ENCODE results near the gene INSIG1. TPM values are rescaled to one million over a fixed set of nuclear protein-coding genes. Genes with fewer than 3 reads are reported as not detected.

Gene INSIG1
- total and polyA plus RNA-seq, 2 donors (not counting 3 experiments of a cell fraction or from before 2014, with no cell fraction given): 79.3 to 102 TPM

- Histone ChIP-seq H3K4me1 (ENCODE audit: control insufficient read depth, extremely low read depth, insufficient read depth, low read length) (peaks cover 17% of the 10 kb centered on the region), H3K27ac (ENCODE audit: insufficient read depth, low read depth, low read length) (no peak overlapping the region), H2AFZ (ENCODE audit: low read depth, low read length) (no peak overlapping the region), H3K27me3 (ENCODE audit: control insufficient read depth in 2 of 2, insufficient read depth in 2 of 2, low read length in 2 of 2) (no peaks in the 10 kb centered on the region), H4K20me1 (replicated peaks; ENCODE audit: control insufficient read depth, extremely low read depth, insufficient read depth, low read length) (no peaks in the 10 kb centered on the region), H3K9me1 (replicated peaks; ENCODE audit: control insufficient read depth, extremely low read depth, insufficient read depth, low read length) (no peaks in the 10 kb centered on the region), H3K36me3 (ENCODE audit: control insufficient read depth in 2 of 2, extremely low read depth in 1 of 2, insufficient read depth in 2 of 2, low read length in 2 of 2) (no peaks in the 10 kb centered on the region), H3K79me2 (ENCODE audit: control insufficient read depth, insufficient read depth, low read length) (no peaks in the 10 kb centered on the region), H3K4me3 (replicated peaks in 1 of 3; ENCODE audit: insufficient read depth in 1 of 3, low read depth in 1 of 3, low read length in 3 of 3) (no peak overlapping the region), H3K9ac (replicated peaks; ENCODE audit: extremely low read depth, insufficient read depth, low read length) (no peak overlapping the region), H3K9me3 (replicated peaks; ENCODE audit: control insufficient read depth, insufficient read depth, low read length) (no peaks in the 10 kb centered on the region), H3K4me2 (ENCODE audit: insufficient read depth, low read length) (no peak overlapping the region)
- dilution Hi-C loops (cut with MboI; ENCODE audit: extremely low pct_ligation_motif_present, low sequenced_read_pairs) (no loop called here), intact Hi-C loops (cut with micrococcal nuclease) (no loop called here)
- DNase-seq (ENCODE audit: low read depth, low spot score): no peak
- no TSS peak for BruUV-seq (replicated peaks)
- ChIA-PET POLR2A (no interaction called here), CTCF (interaction anchor here (0.8 kb wide), 1 partner anchor 62 kb away, joined by 3 read pairs; no protein-coding TSS in a partner anchor)
- TF ChIP-seq GATA2 (IDR thresholded peaks at IDR 0.05; ENCODE audit: insufficient read depth, insufficient read length, low read depth, low read length) (no peak), MAX (IDR thresholded peaks at IDR 0.05; ENCODE audit: insufficient read depth, insufficient read length) (no peak), FOS (IDR thresholded peaks at IDR 0.05; ENCODE audit: borderline replicate concordance, insufficient read depth, low read length) (no peak), EZH2 (IDR thresholded peaks at IDR 0.05; ENCODE audit: borderline replicate concordance, low read depth, low read length, severe bottlenecking) (no peak), MYC (IDR thresholded peaks at IDR 0.05; ENCODE audit: low read depth, low read length) (no peak), JUN (IDR thresholded peaks at IDR 0.05; ENCODE audit: borderline replicate concordance, insufficient read depth, insufficient read length, low read depth) (no peak), POLR2AphosphoS5 (IDR thresholded peaks at IDR 0.05; ENCODE audit: insufficient read depth, low read depth, low read length) (no peak), POLR2A (IDR thresholded peaks at IDR 0.05; ENCODE audit: low read depth, low read length) (no peak), CTCF (IDR thresholded peaks at IDR 0.05; ENCODE audit: extremely low read depth in 1 of 2, insufficient read depth in 1 of 2, low read depth in 1 of 2, low read length in 2 of 2) (no peak)
- no peak for FAIRE-seq
Observed at GRCh38 chr7:155282671-155283070, 15.0 kb upstream of the INSIG1 start.
